Cerebellar cortex (tissue), 1 donor: ENCODE measurements around the gene ZFPL1.

Experiments
- DNase-seq: peaks from one replicate; pipeline ENCODE4 v3.0.0-alpha.2; 2015; ENCODE audit warnings: low spot score

Gene ZFPL1

DNA sequence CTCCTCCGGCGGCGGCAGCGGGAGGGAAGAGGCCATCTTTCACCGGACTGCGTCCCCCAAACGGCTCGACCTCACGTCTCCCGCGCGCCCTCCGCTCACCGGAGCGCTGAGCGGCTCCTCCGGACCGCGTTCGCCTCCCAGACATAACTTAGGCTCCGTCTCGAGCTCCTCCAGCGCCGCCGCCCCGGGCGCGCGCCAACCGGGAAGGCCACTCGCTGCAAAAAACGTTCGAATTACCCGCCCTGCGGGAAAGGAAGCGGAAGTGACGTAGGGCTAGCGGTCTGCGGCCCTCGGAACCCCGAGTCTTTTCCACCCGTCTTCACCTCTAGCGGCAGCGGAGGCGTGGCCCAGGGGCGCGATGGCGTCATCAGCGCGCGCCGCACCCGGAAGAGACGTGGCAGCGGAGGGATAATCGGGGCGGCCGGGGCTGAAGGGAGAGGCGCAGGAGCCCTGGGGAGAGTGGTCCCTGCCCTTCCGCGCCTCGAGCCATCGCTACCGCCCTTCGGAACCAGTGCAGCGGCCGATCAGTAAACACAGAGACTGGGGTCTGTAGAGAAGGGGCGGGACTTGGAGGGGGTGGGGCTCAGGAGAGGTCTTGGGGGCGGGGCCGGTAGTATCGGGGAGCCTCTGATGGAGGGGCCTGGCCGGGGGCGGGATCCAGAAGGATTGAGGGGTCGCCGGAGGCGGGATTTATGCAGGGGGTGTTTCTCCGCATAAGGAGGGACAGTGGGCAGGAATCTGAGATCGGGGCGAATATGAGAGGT lies at the start of gene ZFPL1, which contains the start of gene CDCA5:
TSS of gene ZFPL1 (plus strand) at position 389 of the 764 bp plus-strand sequence. CDS start 477 bp downstream, outside the sequence.
TSS of gene CDCA5 (minus strand) at position 207 of the 764 bp plus-strand sequence. CDS start at position 145, 62 bp downstream.
- DNase-seq, result peak; percentile 94

DNA sequence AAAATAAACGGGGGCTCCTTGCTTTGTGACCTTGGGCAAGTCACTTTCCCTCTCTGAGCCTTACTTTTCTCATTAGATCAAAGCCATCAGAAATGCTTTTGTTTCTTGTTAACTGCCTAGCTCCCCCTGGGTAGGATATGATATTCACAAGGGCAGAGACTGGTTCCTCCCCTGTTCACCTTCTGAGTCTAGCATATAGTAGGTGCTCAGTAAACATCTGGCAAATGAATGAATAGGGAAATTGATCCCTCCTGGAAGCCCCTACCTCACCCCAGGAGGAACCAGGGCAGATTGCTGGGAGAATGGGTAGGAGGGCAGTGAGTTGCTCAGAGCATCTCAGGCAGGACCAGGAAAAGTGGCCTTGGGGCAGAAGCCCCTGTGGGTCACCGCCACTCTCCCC lies 49.6 kb upstream of the ZFPL1 start:
- no peak for DNase-seq

DNA sequence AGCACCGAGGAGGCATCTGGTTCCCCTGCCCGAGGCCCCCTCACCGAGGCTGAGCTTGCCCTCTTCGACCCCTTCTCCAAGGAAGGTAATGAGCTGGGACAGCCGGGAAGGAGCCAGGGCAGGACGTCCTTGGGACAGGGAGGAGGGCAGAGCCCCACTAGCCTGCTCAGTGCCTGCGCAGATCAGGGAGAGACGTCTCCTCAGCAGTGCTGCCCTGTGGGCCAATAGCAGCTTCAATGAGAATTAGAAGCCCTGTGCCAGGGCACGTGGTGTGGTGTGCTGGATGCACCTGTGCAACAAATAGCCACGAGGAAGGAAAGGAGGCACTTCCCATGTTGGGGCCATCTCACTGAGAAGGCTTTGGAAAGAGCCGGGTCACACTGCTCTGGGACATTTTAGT lies 48.4 kb upstream of the ZFPL1 start:
- no peak for DNase-seq

DNA sequence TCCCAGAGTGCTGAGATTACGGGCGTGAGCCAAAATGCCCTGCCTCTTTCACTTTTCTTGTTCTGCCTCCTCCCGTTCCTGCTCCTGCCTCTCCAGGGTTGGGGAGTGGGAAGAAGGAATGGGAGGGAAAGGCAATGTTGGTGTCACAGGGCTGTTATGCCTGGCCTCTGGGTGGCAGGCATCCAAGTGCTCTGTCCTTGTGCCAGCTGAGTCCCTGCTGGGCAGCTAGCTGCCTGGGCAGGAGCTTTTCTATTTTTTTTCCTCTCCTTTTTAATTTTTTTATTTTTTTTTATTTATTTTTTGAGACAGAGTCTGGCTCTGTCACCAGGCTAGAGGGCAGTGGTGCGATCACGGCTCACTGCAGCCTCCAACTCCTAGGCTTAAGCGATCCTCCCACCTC lies 47.1 kb upstream of the ZFPL1 start:
- peak; percentile 63 for DNase-seq

DNA sequence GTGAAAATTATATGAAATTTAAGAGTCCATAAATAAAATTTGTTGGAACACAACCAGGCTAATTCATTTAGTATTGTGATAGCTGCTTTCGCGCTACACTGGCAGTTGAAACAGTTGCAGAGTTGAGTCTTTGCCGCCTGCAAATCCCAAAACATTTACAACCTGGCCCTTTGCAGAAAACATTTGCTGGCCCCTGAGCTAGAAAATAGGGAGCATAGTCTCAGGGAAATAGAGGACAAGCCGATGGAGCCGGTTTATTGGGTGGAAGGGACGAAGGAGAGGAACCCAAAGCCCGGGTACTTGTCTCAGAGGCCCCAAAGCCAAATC lies 43.5 kb upstream of the ZFPL1 start:
- no peak for DNase-seq

DNA sequence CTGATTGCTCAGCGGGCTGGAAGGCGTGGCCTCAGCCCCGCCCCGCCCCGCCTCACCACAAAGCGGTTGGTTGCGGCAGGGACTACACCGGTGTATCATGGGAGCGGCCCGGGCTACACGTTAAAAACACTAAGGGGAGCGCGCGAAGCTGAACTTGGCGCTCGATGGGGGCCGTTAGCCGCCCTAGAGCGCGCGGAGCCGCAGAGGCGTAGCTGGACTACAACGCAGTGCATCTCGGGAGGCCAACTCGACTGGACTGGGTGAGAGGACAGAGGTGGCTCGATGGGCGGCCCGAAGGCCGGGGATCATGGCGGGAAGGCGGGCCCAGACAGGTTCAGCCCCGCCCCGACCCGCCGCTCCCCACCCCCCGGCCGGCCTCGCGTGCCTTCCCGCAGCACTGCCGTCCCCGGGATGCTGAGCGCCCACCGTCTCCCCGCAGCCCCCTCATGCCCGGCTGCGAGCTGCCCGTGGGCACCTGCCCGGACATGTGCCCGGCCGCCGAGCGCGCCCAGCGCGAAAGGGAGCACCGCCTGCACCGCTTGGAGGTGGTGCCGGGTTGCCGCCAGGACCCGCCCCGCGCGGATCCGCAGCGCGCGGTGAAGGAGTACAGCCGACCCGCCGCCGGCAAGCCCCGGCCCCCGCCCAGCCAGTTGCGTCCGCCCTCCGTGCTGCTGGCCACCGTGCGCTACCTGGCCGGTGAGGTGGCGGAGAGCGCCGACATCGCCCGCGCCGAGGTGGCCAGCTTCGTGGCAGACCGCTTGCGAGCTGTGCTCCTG lies 43.0 kb upstream of the ZFPL1 start, which contains the start of gene SAC3D1:
TSS of gene SAC3D1 (plus strand) at position 364 of the 776 bp plus-strand sequence. CDS start at position 447, 83 bp downstream.
- peak; percentile 97 for DNase-seq

DNA sequence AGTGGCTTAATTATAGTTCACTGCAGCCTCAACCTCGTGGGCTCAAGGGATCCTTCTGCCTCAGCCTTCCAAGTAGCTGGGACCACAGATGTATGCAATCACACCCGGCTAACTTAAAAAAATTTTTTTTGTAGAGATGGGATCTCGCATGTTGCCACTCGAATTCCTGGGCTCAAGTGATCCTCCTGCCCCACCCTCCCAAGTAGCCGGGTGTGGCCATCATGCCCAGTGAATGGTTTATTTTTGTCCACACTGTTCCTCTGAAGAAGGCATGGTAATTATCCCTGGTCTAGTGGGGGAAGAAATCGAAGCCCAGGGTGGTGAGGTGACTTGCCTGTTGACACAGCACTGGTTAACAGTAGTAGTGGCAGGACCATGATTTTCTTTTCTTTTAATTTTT lies 41.1 kb upstream of the ZFPL1 start:
- no peak for DNase-seq

DNA sequence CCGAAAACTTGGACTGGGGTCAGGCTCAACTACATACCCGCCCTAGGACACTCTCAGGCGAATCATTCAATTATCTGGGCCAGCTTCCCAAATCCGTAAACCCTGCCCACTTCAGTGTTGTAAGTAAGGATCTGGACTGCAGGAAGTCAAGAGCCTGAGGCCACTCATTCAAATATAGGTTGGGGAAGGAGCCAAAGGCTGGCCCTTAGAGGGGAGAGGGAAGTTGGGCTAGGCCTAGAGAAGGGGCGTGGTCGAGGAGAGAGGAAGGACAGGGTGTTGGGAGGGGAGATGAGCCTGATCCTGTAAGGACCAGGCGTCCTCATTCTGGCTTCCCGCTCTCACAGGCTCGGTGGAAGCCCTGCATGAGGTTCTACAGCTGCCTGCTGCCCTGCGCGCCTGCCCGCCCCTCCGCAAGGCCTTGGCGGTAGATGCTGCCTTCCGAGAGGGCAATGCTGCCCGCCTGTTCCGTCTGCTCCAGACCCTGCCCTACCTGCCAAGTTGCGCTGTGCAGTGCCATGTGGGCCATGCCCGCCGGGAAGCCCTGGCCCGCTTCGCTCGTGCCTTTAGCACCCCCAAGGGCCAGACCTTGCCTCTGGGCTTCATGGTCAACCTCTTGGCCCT lies 40.0 kb upstream of the ZFPL1 start:
- DNase-seq, result peak; percentile 17

DNA sequence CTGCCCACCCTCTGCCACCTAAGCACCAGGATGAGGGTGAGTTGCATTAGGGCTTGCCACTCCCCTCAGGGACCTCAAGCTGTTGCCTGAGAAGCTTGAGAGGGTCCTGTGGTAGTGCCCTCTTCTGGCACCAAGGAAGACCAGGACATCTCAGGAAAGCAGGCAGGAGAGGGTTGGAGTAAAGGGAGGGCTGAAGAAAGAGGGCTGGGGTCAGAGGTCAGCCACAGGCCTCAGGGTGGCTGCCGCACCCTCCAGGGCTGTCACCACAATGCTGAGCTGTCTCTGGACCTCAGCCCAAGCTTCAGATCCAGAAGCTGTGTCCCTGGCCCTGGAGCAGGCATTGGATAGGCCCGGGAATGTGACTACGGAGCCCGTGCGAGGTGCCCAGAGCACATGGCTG lies 39.0 kb upstream of the ZFPL1 start:
- DNase-seq, result no peak

DNA sequence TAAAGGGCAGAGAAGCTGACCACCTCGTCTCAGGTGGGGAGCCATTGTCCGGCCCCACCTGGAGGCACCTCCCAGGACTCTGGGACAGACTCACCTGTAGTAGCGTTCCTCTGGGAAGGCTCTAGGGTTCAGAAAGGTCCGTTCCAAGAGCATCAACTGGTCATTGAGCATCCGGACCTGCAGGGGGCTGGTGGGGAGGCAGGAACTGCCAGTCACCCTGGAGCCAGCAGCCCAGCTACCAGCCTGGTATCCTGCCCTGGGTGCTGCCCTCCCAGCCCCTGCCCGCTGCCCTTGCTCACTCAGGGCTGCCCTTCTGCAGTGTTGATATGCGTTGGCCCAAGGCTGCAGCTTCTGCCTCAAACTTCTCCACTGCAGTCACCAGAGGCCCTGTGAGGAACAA lies 38.3 kb upstream of the ZFPL1 start:
- no peak for DNase-seq

DNA sequence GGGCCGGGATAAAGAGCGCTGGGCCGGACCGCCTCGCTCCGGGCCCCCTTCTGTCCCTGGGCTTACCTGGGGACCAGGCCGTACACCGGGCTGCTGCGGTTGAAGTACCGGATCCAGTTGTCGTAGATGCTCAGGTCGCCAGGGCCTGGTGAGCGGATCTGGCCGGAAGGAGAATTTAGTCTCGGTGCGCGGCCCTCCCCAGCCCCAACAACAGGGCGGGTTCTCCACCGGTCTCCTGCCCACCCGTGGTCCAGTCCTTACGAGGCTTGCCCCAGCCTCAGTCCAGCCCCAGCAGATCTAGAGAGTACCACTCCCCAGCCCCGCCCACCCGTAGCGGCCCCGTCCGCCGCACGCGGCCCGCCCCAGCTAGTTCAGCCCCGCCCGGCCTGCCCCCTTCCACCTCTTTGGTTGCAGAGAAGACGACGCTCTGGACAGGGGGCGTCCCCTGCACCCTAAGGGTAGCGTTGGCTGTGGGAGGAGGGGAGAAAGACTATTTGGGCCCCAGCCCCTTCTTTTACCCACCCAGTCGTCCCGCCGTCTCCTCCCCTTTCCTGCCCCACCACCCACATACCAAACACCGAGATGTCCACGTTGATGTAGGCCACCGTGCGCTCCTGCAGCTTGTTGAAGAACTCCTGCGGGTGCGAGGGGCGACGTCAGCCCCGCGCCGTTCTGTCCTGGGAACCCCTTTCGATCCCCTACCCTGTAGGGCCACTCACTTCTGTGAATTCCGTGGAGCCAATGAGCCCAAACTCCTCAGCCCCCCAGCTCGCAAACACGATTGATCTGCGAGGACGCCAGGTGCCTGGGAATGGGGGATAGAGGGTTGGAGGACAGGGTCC lies 36.2 kb upstream of the ZFPL1 start:
- DNase-seq, result no peak

DNA sequence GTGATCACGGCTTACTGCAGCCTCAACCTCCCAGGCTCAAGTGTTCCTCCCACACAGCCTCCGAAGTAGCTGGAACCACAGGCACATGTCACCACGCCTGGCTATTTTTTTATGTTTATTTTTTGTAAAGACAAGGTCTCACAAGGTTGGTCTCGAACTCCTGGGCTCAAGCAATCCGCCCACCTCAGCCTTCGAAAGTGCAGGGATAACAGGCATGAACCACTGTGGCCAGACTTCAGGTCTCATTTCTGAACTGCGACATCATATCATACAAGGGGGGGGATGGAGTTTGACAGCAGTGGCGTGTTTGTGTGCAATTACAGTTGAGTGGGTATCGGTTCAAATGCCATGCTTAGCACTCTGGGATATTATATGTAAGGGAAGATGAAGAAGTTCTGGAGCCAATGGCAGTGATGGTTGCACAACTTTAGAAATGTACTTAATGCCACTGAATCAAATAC lies 32.6 kb upstream of the ZFPL1 start:
- no peak for DNase-seq

DNA sequence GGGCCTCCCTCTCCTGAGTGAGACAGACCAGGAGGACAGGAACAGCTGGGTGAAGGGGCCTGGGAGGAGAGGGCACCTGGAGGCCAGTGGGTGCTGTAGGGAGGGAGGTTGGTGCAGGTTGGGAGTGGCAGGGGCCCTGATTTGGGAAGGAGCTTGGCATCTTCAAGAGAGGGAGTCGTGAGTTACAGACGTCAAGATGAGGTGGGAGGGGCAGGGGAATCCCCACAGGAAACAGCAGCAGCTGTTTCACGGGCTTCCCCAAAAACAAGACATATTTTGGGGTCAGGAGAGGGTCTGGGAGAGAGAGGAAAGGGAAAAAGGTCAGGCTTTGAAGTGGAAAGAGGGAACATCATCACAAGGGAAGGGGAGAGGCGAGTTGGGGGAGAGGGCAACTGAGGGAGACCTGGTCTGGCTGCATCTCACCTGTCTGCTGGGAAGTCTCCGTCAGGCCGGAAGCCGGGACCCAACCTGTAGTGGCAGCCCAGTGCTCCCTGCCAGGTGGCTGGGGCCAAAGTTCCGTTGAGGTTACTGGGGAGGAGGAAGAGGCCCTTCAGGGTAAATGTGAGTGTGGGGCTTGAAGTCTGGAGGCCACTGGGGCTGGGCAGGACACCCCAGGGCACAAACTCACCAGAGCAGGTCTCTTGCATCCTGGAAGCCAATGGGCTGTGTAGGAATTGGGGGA lies 30.1 kb upstream of the ZFPL1 start:
- DNase-seq, result no peak

DNA sequence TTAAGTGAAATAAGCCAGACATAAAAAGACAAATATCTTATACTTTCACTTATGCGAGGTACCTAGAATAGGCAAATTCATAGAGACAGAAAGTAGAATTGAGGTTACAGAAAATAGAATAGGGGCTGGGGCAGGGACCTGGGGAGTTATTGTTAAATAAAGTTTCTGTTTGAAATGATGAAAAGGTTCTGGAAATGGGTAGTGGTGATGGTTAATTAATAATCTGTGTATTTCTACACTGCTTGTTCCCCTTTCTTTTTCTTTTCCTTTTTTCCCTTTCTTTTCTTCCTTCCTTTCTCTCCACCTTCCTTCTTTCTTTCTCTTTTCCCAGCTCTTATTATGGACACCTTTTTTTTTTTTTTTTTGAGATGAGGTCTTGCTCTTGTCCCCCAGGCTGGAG lies 28.5 kb upstream of the ZFPL1 start:
- no peak for DNase-seq

DNA sequence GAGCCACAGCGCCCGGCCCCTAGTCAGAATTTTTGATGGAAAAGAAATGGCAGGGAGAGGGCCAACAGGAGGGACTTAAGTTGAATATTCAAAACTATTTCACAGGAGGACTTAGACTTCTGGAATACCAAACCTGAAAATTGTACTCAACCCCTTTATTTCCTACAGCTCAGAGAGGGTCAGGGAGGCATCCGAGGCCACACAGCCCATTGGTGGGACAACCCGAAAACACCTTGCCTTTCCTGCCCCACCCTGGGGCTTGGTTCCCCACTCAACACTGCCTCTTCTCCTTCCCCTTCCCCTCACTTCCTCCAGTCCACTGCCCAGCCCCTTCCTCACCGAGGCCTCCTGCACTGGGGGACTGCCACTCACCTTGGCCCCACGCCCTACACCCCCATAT lies 27.0 kb upstream of the ZFPL1 start:
- no peak for DNase-seq

DNA sequence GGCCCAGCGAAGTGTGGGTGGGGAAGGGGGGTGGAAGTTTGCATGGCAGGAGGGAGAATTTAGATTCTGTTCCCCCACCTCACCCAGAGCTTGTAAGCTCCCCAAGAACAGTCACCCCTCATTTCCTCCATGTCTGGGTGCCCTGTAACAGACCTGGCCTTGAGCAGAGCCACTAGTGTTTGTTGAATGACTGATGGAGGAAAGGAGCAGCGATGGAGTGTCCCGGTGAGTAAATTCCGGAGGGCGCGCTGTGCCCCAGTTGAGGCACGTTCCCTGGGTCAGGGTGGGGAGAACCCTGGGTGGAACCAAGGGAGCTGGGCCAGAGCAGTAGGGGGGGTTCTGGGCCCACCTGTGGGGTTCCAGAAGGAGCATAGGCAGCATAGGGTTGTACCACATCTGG lies 26.5 kb upstream of the ZFPL1 start:
- DNase-seq, result no peak

DNA sequence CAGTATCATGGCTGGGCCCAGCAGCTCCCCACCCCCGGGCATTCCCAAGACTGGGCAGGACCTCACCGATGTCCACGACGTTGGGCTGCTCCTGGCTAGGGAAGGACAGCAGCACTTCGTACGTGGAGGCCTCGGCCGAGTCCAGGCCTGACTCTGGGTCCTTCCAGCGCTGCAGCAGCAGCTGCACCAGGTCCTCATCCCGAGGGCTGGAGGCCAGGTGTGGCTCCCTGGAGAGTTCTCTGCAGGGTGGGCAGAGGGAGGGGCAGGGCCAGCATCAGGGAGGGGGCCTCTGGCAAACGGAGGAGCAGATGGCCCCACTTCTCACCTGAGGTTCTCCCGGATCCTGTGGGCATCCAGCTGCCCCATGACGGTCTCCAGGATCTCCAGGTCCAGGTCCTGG lies 26.0 kb upstream of the ZFPL1 start:
- no peak for DNase-seq

DNA sequence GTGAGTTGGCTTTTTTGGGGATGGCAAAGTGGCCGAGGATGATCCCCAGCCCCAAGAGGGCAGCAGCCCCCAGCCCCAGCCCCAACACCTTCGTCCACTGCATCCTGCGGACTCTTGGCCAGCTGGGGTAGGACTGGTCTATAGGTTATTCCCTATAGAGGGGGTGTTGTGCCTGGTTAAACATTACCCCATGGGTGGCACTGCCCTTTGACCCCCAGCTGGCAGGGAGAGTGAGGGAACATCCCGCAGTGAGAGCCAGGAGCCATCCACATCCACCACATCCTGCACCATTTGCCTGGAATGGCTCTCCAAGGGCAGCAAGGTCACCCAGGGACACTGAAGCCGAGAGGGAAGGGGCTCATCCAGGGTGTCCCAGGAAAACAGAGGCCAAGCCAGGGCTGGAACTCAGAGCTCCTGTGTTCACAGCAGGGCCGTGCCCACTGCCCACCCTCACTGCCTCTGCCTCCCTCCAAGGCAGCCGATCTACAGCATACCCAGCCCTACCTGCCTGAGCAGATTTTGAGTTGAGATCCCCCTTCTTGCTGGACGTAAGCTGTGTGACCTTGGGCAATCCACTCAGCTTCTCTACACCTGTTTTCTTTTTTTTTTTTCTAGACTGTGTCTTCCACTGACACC lies 25.5 kb upstream of the ZFPL1 start, which contains the start of gene NAALADL1:
TSS of gene NAALADL1 (minus strand) at position 135 of the 636 bp plus-strand sequence. CDS start at position 103, 32 bp downstream.
- DNase-seq, result no peak

DNA sequence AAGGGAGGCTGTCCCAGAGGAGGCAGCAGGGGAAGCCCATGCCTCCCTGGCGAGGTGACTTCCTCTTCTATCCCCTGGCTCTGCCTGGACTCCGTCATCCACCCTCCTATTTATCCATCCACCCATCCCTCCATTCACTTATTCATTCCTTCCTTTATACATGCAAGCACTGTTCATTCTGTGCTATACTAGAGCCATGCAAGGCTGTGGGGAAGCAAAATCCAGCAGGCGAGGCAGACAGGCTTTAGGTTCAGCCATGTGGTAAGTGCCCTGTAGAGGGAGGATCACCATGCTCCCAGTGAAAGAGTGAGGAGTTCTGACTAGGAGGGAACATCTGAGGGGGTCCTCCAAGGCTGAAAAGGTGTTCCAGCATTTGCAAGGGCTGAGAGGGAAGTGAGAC lies 24.5 kb upstream of the ZFPL1 start:
- no peak for DNase-seq

DNA sequence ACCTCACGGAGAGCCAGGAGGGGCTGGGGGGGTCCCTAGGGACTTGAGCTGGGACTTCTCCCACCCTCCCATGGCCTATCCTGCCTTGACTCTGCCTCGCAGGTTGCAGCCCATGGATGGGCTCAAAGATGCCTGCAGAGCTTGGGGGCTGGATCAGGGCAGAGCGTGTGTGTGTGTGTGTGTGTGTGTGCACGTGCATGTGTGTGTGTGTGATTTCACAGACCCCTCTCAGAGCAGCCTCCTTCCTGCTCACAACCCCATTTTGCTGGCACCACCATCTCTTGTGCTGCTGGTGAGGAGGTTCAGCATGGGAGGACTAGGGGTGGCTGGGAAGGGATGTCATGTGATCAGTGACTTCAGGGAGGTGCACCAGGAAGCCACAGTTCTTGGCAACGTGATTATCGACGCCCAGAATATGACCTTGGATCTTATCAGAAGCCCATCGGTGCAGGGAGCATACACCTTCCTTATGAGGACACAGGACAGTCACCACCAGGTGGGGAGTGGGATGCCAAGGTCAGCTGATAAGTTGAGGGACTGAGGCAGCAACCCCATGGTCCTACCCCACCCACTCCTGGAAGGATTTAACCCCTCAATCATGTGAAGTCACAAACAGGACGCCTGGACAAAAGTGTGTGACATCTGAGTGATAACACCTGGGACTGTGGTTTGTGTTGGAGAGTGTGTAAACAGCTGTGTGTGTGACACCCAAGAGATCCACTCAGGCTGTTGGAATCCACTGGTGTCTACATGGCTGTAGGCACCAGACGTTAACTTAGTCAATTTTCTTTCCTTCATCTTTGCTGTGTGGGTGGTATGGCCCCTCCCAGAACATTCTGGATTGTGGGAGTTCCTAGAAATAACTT lies 23.8 kb upstream of the ZFPL1 start:
- no peak for DNase-seq
